Measurements from ENCODE around the gene MMP7. TPM values are rescaled to one million over a fixed set of nuclear protein-coding genes. Genes with fewer than 3 reads are reported as not detected.

MMP7 gene
- total RNA-seq, 1 experiment from 2014 or later, result 2.7 TPM

GRCh38 chr11:102518296-102519094 lies 12.1 kb downstream of the MMP7 start:
- no peak overlapping the region for H3K4me3 ChIP-seq (ENCODE audit: low read depth in 2 of 2, low read length in 2 of 2)
- H3K9me3 ChIP-seq (ENCODE audit: control insufficient read depth, insufficient read depth, low read depth, low read length), result no peaks in the 10 kb centered on the region
- no peaks in the 10 kb centered on the region for H3K27me3 ChIP-seq (ENCODE audit: control insufficient read depth, insufficient read depth, low read length)
- H3K27ac ChIP-seq (ENCODE audit: low read length), result peak overlapping the region; percentile 12; the same call in 1 of the 2 replicates
- ATAC-seq, result no peak
- DNase-seq (ENCODE audit: low read depth, low spot score), result no peak
- ChIA-PET POLR2A (no interaction called here), CTCF (interaction anchor here (0.7 to 1.6 kb wide), 2 partner anchors 20 to 128 kb away, joined by 3 to 4 read pairs; no protein-coding TSS in a partner anchor)
- no peaks in the 10 kb centered on the region for H3K36me3 ChIP-seq (ENCODE audit: control insufficient read depth, insufficient read depth, low read length)
- in situ Hi-C loops (cut with HindIII; ENCODE audit: low pct_unique_long_range_greater_than_20kb, low sequenced_read_pairs), result no loop called here
- no peaks in the 10 kb centered on the region for H3K4me1 ChIP-seq (ENCODE audit: control insufficient read depth, insufficient read depth, low read length)
- BruUV-seq (replicated peaks), result no TSS peak
- TF ChIP-seq SIN3A (IDR thresholded peaks at IDR 0.05; ENCODE audit: borderline replicate concordance, insufficient read depth, low read depth, low read length), result no peak
- peak; percentile 49 for TF ChIP-seq CTCF (IDR thresholded peaks at IDR 0.05)
- intact Hi-C loops (cut with micrococcal nuclease; ENCODE audit: unreplicated experiment), result no loop called here

- BruUV-seq (replicated peaks), result no TSS peak
- in situ Hi-C loops (cut with HindIII; ENCODE audit: low pct_unique_long_range_greater_than_20kb, low sequenced_read_pairs), result no loop called here
- POLR2A ChIA-PET, result no interaction called here
Measured at GRCh38 chr11:102517670-102518069, 12.9 kb downstream of the MMP7 start.

More at GRCh38 chr11:102517670-102518069, 12.9 kb downstream of the MMP7 start:
- Histone ChIP-seq H3K4me1 (ENCODE audit: control insufficient read depth, insufficient read depth, low read length) (no peaks in the 10 kb centered on the region), H3K9me3 (ENCODE audit: control insufficient read depth, insufficient read depth, low read depth, low read length) (no peaks in the 10 kb centered on the region), H3K4me3 (ENCODE audit: low read depth in 2 of 2, low read length in 2 of 2) (no peak overlapping the region), H3K27me3 (ENCODE audit: control insufficient read depth, insufficient read depth, low read length) (no peaks in the 10 kb centered on the region), H3K36me3 (ENCODE audit: control insufficient read depth, insufficient read depth, low read length) (no peaks in the 10 kb centered on the region), H3K27ac (ENCODE audit: low read length) (no peak overlapping the region)
- TF ChIP-seq REST (IDR thresholded peaks at IDR 0.05; ENCODE audit: insufficient read depth in 1 of 2, low read depth in 2 of 2, low read length in 1 of 2) (no peak), CTCF (IDR thresholded peaks at IDR 0.05) (no peak), TCF7L2 (IDR thresholded peaks at IDR 0.05; ENCODE audit: low read depth, low read length) (no peak), SIN3A (IDR thresholded peaks at IDR 0.05; ENCODE audit: borderline replicate concordance, insufficient read depth, low read depth, low read length) (no peak), POLR2AphosphoS5 (IDR thresholded peaks at IDR 0.05; ENCODE audit: low read depth, low read length) (no peak)
- CTCF ChIA-PET, result no interaction called here
- intact Hi-C loops (cut with micrococcal nuclease; ENCODE audit: unreplicated experiment), result no loop called here
- ATAC-seq (no peak), DNase-seq (ENCODE audit: low read depth, low spot score) (no peak)
